ENCODE measurements around the gene ZBTB7A.

Gene ZBTB7A

DNA sequence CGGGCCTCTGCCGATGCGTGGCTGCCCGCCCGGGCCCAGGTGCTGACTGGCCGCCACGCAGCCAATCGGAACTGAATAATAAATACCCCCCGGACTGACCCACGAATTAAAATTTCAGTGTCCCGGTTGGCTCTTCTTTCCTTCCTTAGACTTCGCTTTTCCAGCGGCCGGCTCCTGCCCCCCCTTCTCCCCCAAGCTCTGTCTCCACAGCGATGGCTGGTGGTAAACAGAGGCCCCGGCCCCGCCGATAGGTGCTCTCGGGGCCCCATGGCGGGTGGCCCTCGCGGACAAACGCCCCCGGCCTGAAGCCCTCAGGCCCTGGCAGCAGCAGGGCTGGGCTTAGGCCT lies 2.6 kb downstream of the ZBTB7A start:
- no peaks in the 10 kb centered on the region for H3K9me3 Mint-ChIP-seq
- H3K27me3 Mint-ChIP-seq (ENCODE audit: low read depth) = peaks cover 11% of the 10 kb centered on the region

DNA sequence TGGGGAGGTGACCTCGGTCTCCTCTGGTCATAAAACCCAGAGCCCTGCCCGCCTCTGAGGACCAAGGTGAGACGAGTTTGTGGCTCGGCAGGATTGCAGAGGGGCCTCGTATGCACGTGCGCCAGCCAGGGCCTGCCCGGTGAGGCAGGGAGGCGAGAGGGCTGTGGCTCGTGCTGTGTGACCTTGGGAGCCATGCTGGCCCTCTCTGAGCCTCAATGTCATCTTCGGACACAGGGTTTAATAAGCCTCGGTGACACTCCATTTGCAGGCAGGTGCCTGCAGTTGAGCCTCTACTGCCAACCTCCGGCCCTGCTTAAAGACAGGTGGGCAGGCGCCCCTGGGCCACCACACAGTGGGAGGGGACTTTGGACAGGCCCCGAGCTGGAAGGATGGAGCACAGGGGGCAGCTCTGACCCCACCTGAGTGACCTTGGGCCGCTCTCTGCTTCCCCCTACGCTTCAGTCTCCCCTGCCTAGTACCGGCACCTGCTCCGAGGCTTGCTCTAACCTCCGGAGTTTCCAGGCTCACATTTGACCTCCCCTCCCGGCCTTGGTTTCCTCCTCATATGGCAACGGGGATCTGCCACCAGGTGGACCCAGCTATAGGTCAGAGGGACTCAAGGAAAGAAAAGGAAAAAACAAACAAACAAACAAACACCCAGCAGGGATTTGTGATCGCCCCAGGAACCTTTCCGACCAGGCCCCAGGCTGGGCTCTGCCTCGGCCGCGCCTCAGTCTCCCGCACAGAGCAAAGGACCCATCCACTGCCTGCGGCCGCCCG lies 3.1 kb downstream of the ZBTB7A start:
- Mint-ChIP-seq H3K9me3 (no peaks in the 10 kb centered on the region), H3K36me3 (ENCODE audit: low read depth) (no peaks in the 10 kb centered on the region), H3K4me3 (peak overlapping the region; percentile 84 to 91 (median 89)), H3K27ac (peak overlapping the region; percentile 78 to 91 (median 88)), H3K27me3 (ENCODE audit: low read depth) (peaks cover 6% of the 10 kb centered on the region), H3K4me1 (peaks cover 5% of the 10 kb centered on the region)
- no peak for TF ChIP-seq CTCF (IDR thresholded peaks at IDR 0.05; ENCODE audit: unreplicated experiment in 3 of 3)

More for the DNA sequence above, 2.6 kb downstream of the ZBTB7A start:
- no peaks in the 10 kb centered on the region for H3K36me3 Mint-ChIP-seq (ENCODE audit: low read depth)
- no peak for TF ChIP-seq CTCF (IDR thresholded peaks at IDR 0.05; ENCODE audit: unreplicated experiment in 3 of 3)
- peak overlapping the region; percentile 84 to 91 (median 89) for H3K4me3 Mint-ChIP-seq
- peak overlapping the region; percentile 78 to 91 (median 88) for H3K27ac Mint-ChIP-seq
- peaks cover 5% of the 10 kb centered on the region for H3K4me1 Mint-ChIP-seq

DNA sequence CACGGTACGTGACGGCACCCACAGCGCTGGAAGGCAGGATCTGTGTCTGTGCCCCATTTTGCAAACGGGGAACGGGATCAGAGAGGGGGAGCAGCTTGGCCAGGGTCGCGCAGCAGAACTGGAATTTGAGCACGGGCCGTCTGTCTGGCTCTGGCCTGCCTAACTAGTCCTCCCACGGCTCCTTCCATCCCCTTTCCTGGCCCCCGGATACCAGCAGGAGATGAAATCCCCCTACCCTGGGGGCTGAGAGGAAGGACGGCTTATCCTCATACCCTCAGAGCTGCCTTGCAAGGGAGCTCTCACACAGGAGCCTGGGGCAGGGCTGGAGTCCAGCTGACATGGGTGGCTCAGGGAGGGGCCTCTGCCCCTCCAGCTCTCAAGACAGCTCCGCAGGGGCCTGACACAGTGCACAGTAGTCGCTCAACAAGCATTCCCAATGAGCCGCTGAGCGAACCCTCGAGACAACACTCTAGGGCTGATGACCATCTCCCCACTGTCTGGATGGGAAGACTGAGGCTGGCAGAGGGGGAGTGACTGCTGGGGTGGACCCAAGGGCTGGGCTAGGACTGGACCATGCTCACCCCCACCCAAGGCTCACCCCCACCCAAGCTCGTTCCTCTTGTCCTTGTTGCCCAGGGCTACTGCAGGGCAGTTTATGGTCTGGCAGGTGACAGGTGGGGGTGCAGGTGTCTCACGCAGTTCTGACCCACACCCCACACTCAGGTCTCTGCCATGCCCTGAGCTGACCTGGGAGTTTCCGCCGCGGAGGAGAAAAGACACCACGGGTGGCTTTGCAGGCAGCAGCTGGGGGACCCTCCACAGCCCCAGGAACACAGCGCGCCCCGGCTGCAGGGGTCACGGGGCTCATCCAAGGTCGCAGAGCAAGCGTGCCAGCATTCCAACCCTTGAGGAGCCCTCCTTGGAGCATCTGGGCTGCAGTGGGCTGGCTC lies 4.0 kb downstream of the ZBTB7A start:
- peaks cover 5% of the 10 kb centered on the region for H3K4me1 Mint-ChIP-seq

GRCh38 chr19:4061683-4062418 lies 4.8 kb downstream of the ZBTB7A start:
- H3K4me1 Mint-ChIP-seq = peaks cover 5% of the 10 kb centered on the region
- H3K9me3 Mint-ChIP-seq = no peaks in the 10 kb centered on the region
- peak overlapping the region; percentile 34 to 51 (median 38) for H3K4me3 Mint-ChIP-seq
- H3K27me3 Mint-ChIP-seq (ENCODE audit: low read depth) = no peaks in the 10 kb centered on the region
- peaks cover 4% of the 10 kb centered on the region for H3K36me3 Mint-ChIP-seq (ENCODE audit: low read depth)
- no peak for TF ChIP-seq CTCF (IDR thresholded peaks at IDR 0.05; ENCODE audit: unreplicated experiment in 3 of 3)
- H3K27ac Mint-ChIP-seq = no peak overlapping the region

More for the DNA sequence above, 4.0 kb downstream of the ZBTB7A start:
- Mint-ChIP-seq H3K27ac (peak overlapping the region in 1 of 3 experiments; percentile 23), H3K36me3 (ENCODE audit: low read depth) (peaks cover 2% of the 10 kb centered on the region), H3K4me3 (peak overlapping the region; percentile 34 to 91 (median 38)), H3K9me3 (no peaks in the 10 kb centered on the region), H3K27me3 (ENCODE audit: low read depth) (no peaks in the 10 kb centered on the region)
- TF ChIP-seq CTCF (IDR thresholded peaks at IDR 0.05; ENCODE audit: unreplicated experiment in 3 of 3) = no peak

DNA sequence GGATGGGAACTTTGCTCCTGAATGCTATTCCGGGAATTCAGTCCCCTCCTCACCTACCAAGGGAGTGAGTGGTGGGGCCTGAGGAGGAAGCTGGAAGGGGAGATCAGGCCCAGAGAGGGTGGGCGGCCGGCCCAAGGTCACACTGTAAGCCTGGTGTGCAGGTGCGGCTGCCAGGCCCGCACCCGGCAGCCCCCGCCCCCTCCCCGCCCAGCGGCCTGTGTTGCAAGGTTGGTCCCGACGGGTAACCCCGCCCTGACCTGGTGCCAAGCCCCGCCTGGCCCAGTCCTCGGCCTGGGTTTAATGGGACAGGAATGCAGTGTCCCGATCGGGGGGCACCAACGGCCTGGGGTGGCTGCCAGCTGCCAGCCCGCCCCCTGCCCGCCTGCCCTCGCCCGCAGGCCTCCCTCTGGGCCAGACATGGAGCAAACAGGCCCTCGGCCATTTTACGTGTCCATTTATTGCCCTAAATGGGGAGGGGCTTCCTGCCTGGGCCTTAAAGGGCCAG lies 5.5 kb downstream of the ZBTB7A start:
- Mint-ChIP-seq H3K4me3 (no peak overlapping the region), H3K4me1 (peaks cover 5% of the 10 kb centered on the region), H3K27ac (no peak overlapping the region), H3K36me3 (ENCODE audit: low read depth) (peaks cover 4% of the 10 kb centered on the region), H3K9me3 (no peaks in the 10 kb centered on the region), H3K27me3 (ENCODE audit: low read depth) (no peaks in the 10 kb centered on the region)
- TF ChIP-seq CTCF (IDR thresholded peaks at IDR 0.05; ENCODE audit: unreplicated experiment in 3 of 3) = no peak

All from nephron (organoid).